Uterus (tissue), 4 donors: ENCODE data around the gene HMHB1. TPM values are rescaled to one million over a fixed set of nuclear protein-coding genes. Genes with fewer than 3 reads are reported as not detected.
"Not testable (repeated sequence)": the region's sequence is repeated elsewhere in the genome, so short reads cannot be mapped to it uniquely, and the experiment has no call there.

Source experiments
- DNase-seq, 2 donors: peaks; one replicate each; pipeline ENCODE4 v3.0.0-alpha.2; 2019 to 2020
- H3K27ac ChIP-seq, 2 donors: fragments of 200-600 bp; sonication (generic); 1 replicate in 1 of 2; 2 replicates in 1 of 2; pipeline ENCODE4 v1.5.1; 2016 to 2018
- H3K27me3 ChIP-seq, 2 donors: fragments of 200-600 bp; sonication (generic); one replicate each; pipeline ENCODE4 v1.5.1; 2018 to 2019; ENCODE audit warnings: control low read depth in 1 of 2
- H3K36me3 ChIP-seq, 2 donors: fragments of 200-600 bp; sonication (generic); one replicate each; pipeline ENCODE4 v1.5.1; 2019; ENCODE audit warnings: control low read depth in 1 of 2
- H3K4me1 ChIP-seq, 2 donors: fragments of 200-600 bp; sonication (generic); one replicate each; pipeline ENCODE4 v1.5.1; 2018 to 2019; ENCODE audit warnings: control low read depth in 1 of 2
- H3K4me3 ChIP-seq, 2 donors: fragments of 200-600 bp; sonication (generic); 1 replicate in 1 of 2; 2 replicates in 1 of 2; pipeline ENCODE4 v1.5.1; 2018 to 2019; ENCODE audit warnings: mild to moderate bottlenecking in 1 of 2
- H3K9me3 ChIP-seq, 2 donors: fragments of 200-600 bp; sonication (generic); one replicate each; pipeline ENCODE4 v1.5.1; 2019; ENCODE audit warnings: control low read depth in 1 of 2
- CTCF ChIP-seq, 4 experiments: fragments of 200-600 bp in 2 of 4; fragments of 450-650 bp in 2 of 4; sonication (generic) in 2 of 4; IDR thresholded peaks; one replicate each; pipeline ENCODE4 v1.5.1; 2016 to 2019; ENCODE audit warnings: antibody characterized with exemption in 4 of 4, mild to moderate bottlenecking in 2 of 4, moderate library complexity in 1 of 4
- POLR2A ChIP-seq, 2 donors: fragments of 450-650 bp; IDR thresholded peaks; one replicate each; pipeline ENCODE4 v1.6.1; 2016; ENCODE audit warnings: antibody characterized with exemption in 2 of 2, mild to moderate bottlenecking in 1 of 2, moderate library complexity in 1 of 2
- intact Hi-C: fragments of 100-400 bp; cut with DNase I; formaldehyde crosslinking; loops from one replicate; pipeline ENCODE4 v1.15.1; 2023; ENCODE audit warnings: low total_unique reads
- total RNA-seq, 4 donors: library from RNA; depleted of rRNA in 3 of 4; stranded (reverse); fragments of >200 nt in 3 of 4; gene quantifications; one replicate each; pipeline versions ENCODE4 v1.1.0 to v1.2.4, GENCODE V29; 2014 to 2023
- donor health status: DM: yes; HTN: yes; CAD: no.

Gene HMHB1
- total RNA-seq, 4 donors from 2014 or later: not detected

GRCh38 chr5:143800715-143801114 is 11.2 kb upstream of the HMHB1 start:
- TF ChIP-seq POLR2A (IDR thresholded peaks at IDR 0.05) (no peak), CTCF (IDR thresholded peaks at IDR 0.05) (no peak)
- H3K4me1 ChIP-seq: no peaks in the 10 kb centered on the region
- no peak overlapping the region for H3K4me3 ChIP-seq
- no peak overlapping the region for H3K27ac ChIP-seq
- no peaks in the 10 kb centered on the region for H3K36me3 ChIP-seq
- H3K9me3 ChIP-seq: no peaks in the 10 kb centered on the region
- no peaks in the 10 kb centered on the region for H3K27me3 ChIP-seq
- no peak for DNase-seq
- intact Hi-C loops: no loop called here

- no peak overlapping the region for H3K4me3 ChIP-seq
Observed at GRCh38 chr5:143801252-143801939, 10.6 kb upstream of the HMHB1 start.

GRCh38 chr5:143805861-143806260 is 6.1 kb upstream of the HMHB1 start:
- H3K9me3 ChIP-seq: no peaks in the 10 kb centered on the region
- intact Hi-C loops: no loop called here
- H3K36me3 ChIP-seq: no peaks in the 10 kb centered on the region
- TF ChIP-seq CTCF (IDR thresholded peaks at IDR 0.05) (no peak), POLR2A (IDR thresholded peaks at IDR 0.05) (no peak)
- no peaks in the 10 kb centered on the region for H3K4me1 ChIP-seq
- H3K4me3 ChIP-seq: no peak overlapping the region
- no peaks in the 10 kb centered on the region for H3K27me3 ChIP-seq
- no peak for DNase-seq
- H3K27ac ChIP-seq: no peak overlapping the region

More at GRCh38 chr5:143801252-143801939, 10.6 kb upstream of the HMHB1 start:
- no peak overlapping the region for H3K27ac ChIP-seq
- TF ChIP-seq CTCF (IDR thresholded peaks at IDR 0.05): no peak
- no peaks in the 10 kb centered on the region for H3K9me3 ChIP-seq
- no peaks in the 10 kb centered on the region for H3K36me3 ChIP-seq
- H3K27me3 ChIP-seq: no peaks in the 10 kb centered on the region
- DNase-seq: no peak
- intact Hi-C loops: no loop called here
- H3K4me1 ChIP-seq: no peaks in the 10 kb centered on the region

GRCh38 chr5:143806579-143806978 is 5.4 kb upstream of the HMHB1 start:
- intact Hi-C loops: no loop called here
- TF ChIP-seq POLR2A (IDR thresholded peaks at IDR 0.05): no peak
- TF ChIP-seq CTCF (IDR thresholded peaks at IDR 0.05): no peak
- DNase-seq: no peak
- Histone ChIP-seq H3K4me1 (no peaks in the 10 kb centered on the region), H3K27ac (no peak overlapping the region), H3K4me3 (no peak overlapping the region), H3K36me3 (no peaks in the 10 kb centered on the region), H3K27me3 (no peaks in the 10 kb centered on the region), H3K9me3 (no peaks in the 10 kb centered on the region)

GRCh38 chr5:143807401-143807800 is 4.6 kb upstream of the HMHB1 start:
- TF ChIP-seq POLR2A (IDR thresholded peaks at IDR 0.05) (no peak), CTCF (IDR thresholded peaks at IDR 0.05) (no peak)

GRCh38 chr5:143816370-143816769 is 4.4 kb downstream of the HMHB1 start:
- DNase-seq, intact Hi-C loops, H3K36me3 ChIP-seq, H3K27ac ChIP-seq, H3K9me3 ChIP-seq, H3K4me3 ChIP-seq, H3K27me3 ChIP-seq, H3K4me1 ChIP-seq: not testable (repeated sequence)

More at GRCh38 chr5:143807401-143807800, 4.6 kb upstream of the HMHB1 start:
- H3K4me1 ChIP-seq: no peaks in the 10 kb centered on the region
- no peaks in the 10 kb centered on the region for H3K9me3 ChIP-seq
- intact Hi-C loops: no loop called here
- no peaks in the 10 kb centered on the region for H3K36me3 ChIP-seq
- no peaks in the 10 kb centered on the region for H3K27me3 ChIP-seq
- no peak for DNase-seq
- no peak overlapping the region for H3K27ac ChIP-seq
- no peak overlapping the region for H3K4me3 ChIP-seq
